ENCODE data around the gene CHD9NB. TPM values are rescaled to one million over a fixed set of nuclear protein-coding genes. Genes with fewer than 3 reads are reported as not detected.
"Not testable (repeated sequence)": the region's sequence is repeated elsewhere in the genome, so short reads cannot be mapped to it uniquely, and the experiment has no call there.

CHD9NB gene
- total RNA-seq, 1 experiment from 2014 or later: 43.5 TPM

DNA sequence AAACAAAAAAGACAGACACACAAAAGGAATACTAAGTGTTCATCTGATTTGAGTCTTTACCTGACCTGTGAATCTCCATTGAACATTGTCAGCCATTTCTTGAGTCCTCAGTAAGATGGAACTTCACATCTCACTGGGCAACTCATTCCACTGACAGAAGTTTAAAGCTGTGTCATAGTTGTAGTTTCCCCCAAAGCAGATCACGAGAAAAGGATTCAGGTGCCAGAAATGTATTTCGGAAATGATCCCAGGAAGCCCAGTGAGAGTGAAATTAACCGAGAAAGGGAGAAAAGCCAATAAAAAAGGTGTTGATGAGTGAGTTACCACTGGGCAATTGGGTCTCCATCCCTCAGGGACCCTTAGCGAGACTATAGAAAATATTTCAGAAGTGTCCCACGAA is 8.6 kb upstream of the CHD9NB start:
- DNase-seq (ENCODE audit: low spot score): no peak
- in situ Hi-C loops (cut with HindIII; ENCODE audit: low sequenced_read_pairs): no loop called here

GRCh38 chr16:53059672-53060071 is 7.0 kb upstream of the CHD9NB start:
- no peak for DNase-seq (ENCODE audit: low spot score)
- in situ Hi-C loops (cut with HindIII; ENCODE audit: low sequenced_read_pairs): no loop called here

GRCh38 chr16:53058882-53059281 is 6.2 kb upstream of the CHD9NB start:
- in situ Hi-C loops (cut with HindIII; ENCODE audit: low sequenced_read_pairs): no loop called here
- DNase-seq (ENCODE audit: low spot score): no peak

DNA sequence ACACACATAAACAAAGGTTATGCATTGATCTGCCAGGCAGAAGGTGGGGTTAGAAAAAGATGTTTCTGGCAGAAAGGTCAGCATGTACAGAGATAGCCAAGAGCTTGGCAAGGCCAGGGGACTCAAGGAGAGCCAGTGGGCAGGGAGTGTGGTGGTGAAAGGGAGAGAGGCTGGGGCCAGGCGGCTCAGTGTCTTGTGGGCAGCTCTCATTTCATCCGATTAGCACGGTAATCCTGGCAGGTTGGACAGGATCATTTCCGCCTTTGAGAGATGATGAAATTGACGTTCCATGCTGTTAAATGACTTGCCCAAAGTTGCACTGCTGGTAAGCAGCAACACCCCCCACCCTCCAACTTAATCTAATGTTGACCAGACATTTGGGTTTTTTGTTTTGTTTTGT is 5.7 kb upstream of the CHD9NB start:
- in situ Hi-C loops (cut with HindIII; ENCODE audit: low sequenced_read_pairs): no loop called here
- DNase-seq (ENCODE audit: low spot score): no peak

DNA sequence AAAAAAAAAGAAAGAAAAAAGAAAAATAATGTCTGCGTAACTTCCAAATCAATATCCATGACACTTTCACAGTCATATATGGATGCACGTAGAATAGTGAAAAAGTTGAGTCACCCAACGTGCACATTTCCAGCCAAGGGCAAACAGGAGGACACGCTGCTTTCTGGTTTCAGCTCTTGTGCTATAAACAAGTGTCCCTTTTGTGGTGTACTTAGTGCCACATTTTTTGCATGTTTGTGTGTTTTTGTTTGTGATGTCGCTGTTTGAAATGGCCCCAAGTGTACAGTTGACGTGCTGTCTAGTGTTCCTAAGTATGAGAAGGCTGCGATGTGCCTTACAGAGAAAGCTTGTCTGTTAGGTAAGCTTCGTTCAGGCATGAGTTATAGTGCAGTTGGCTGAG is 5.0 kb upstream of the CHD9NB start:
- no peak for DNase-seq (ENCODE audit: low spot score)
- in situ Hi-C loops (cut with HindIII; ENCODE audit: low sequenced_read_pairs): no loop called here

GRCh38 chr16:53056392-53056881 is 3.7 kb upstream of the CHD9NB start:
- in situ Hi-C loops (cut with HindIII; ENCODE audit: low sequenced_read_pairs): no loop called here
- no peak for DNase-seq (ENCODE audit: low spot score)

GRCh38 chr16:53055541-53056391 is 3.1 kb upstream of the CHD9NB start:
- peak; percentile 47 for DNase-seq (ENCODE audit: low spot score)
- in situ Hi-C loops (cut with HindIII; ENCODE audit: low sequenced_read_pairs): no loop called here

- in situ Hi-C loops (cut with HindIII; ENCODE audit: low sequenced_read_pairs): no loop called here
- peak; percentile 87 for DNase-seq (ENCODE audit: low spot score)
Measured at GRCh38 chr16:53054670-53055485, 2.2 kb upstream of the CHD9NB start, which contains the start of gene CHD9. TSS of gene CHD9 (plus strand) at chr16:53054991. CDS start at chr16:53156090, 101,099 bp downstream.

DNA sequence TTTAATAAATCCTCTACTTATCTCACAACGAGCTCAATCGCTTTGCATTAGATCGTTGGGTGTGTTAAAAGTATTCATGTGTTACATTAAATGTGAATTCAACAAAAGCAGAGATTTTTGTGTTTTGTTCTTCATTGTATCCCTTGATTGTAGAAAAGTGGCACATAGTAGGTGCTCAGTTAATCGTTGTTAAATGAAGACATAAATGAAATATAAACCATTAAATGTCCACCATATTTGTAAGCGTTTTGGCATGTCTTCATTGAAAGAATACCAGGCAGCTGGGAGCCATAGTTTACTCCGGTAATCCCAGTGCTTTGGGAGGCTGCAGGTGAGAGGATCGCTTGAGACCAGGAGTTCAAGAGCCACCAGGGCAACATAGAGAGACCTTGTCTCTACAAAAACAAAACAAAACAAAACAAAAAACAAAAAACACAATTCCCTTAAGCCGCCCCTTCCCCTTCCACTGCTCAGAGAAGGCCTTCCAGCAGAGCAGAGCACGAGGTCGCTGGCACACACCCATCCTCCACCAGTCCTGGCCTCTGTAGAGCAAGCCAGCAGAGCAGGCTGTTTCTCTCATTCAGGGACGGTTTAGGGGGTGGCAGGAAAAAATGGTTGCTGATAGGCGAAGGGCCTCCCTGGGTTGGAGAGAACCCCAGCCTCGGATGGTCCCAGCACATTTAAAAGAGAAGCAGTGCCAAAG is 1.4 kb upstream of the CHD9NB start:
- in situ Hi-C loops (cut with HindIII; ENCODE audit: low sequenced_read_pairs): no loop called here
- no peak for DNase-seq (ENCODE audit: low spot score)

DNA sequence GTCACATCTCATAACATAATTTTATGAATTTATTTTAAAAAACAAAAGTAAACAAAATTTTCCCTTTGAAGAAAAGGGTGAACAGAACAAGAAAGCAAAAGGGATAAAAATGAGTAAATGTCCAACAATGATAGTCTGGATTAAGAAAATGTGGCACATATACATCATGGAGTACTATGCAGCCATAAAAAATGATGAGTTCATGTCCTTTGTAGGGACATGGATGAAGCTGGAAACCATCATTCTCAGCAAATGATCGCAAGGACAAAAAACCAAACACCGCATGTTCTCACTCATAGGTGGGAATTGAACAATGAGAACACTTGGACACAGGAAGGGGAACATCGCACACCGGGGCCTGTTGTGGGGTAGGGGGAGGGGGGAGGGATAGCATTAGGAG is 1.4 kb downstream of the CHD9NB start:
- in situ Hi-C loops (cut with HindIII; ENCODE audit: low sequenced_read_pairs): not testable (repeated sequence)

GRCh38 chr16:53048139-53048915 is 4.4 kb downstream of the CHD9NB start:
- in situ Hi-C loops (cut with HindIII; ENCODE audit: low sequenced_read_pairs): no loop called here
- DNase-seq (ENCODE audit: low spot score): no peak

More for the DNA sequence above, 1.4 kb downstream of the CHD9NB start:
- DNase-seq (ENCODE audit: low spot score): not testable (repeated sequence)

GRCh38 chr16:53047515-53047914 is 5.2 kb downstream of the CHD9NB start:
- in situ Hi-C loops (cut with HindIII; ENCODE audit: low sequenced_read_pairs); DNase-seq (ENCODE audit: low spot score): not testable (repeated sequence)

- in situ Hi-C loops (cut with HindIII; ENCODE audit: low sequenced_read_pairs): no loop called here
- DNase-seq (ENCODE audit: low spot score): no peak
Measured at GRCh38 chr16:53045341-53046220, 7.1 kb downstream of the CHD9NB start.

- in situ Hi-C loops (cut with HindIII; ENCODE audit: low sequenced_read_pairs): no loop called here
- peak; percentile 51 for DNase-seq (ENCODE audit: low spot score)
Measured at GRCh38 chr16:53043986-53044601, 8.6 kb downstream of the CHD9NB start.

DNA sequence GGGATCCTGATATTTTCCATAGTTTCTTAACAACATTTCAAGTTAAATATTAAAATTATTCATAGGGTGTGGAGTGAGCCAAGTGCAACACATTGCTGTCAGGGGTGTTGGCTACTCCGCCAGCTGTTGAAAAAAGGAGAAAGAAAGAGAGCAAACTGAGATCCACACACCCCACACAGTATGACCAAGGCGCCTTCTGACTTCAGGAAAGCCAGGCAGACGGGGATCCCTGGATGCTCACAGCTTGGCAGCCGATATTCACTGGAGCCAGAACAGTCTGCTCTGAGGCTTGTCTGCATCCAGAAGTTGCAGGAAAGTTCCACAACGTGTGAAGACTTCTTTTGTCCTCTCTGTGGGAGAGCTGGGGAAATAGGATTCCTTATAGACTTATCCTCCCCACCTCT is 9.3 kb downstream of the CHD9NB start:
- in situ Hi-C loops (cut with HindIII; ENCODE audit: low sequenced_read_pairs): no loop called here
- no peak for DNase-seq (ENCODE audit: low spot score)

- no peak for DNase-seq (ENCODE audit: low spot score)
- in situ Hi-C loops (cut with HindIII; ENCODE audit: low sequenced_read_pairs): no loop called here
Measured at GRCh38 chr16:53042235-53042701, 10.4 kb downstream of the CHD9NB start.

- in situ Hi-C loops (cut with HindIII; ENCODE audit: low sequenced_read_pairs): no loop called here
- DNase-seq (ENCODE audit: low spot score): peak; percentile 75
Measured at GRCh38 chr16:53041320-53042051, 11.2 kb downstream of the CHD9NB start.

Data from G401 (cell line).